Measurements from ENCODE around the gene STEAP4. TPM values are rescaled to one million over a fixed set of nuclear protein-coding genes. Genes with fewer than 3 reads are reported as not detected.

The STEAP4 gene
- total and polyA plus RNA-seq, 9 of the 15 experiments (the other 6 are each of a cell fraction or from before 2014, with no cell fraction given) = 0.07 TPM; not detected in 8

GRCh38 chr7:88226201-88226600 lies 80.5 kb downstream of the STEAP4 start (continued):
- TF ChIP-seq NR4A1 (CRISPR knock-in tag; IDR thresholded peaks at IDR 0.05) (no peak), NR4A1 (tag; IDR thresholded peaks at IDR 0.05) (no peak), KLF16 (IDR thresholded peaks at IDR 0.05) (no peak)

GRCh38 chr7:88224601-88225275 lies 82.0 kb downstream of the STEAP4 start:
- H3K9me3 ChIP-seq (replicated peaks; ENCODE audit: control insufficient read depth, insufficient read depth, low read depth, low read length) = no peaks in the 10 kb centered on the region
- FAIRE-seq (no peak), ATAC-seq (no peak), DNase-seq (ENCODE audit: extremely low read depth in 1 of 4, low spot score in 3 of 4) (no peak)
- in situ Hi-C loops (cut with MboI) (loop anchor here (25.0 kb wide), 1 partner anchor 1913 kb away; no protein-coding TSS in a partner anchor), intact Hi-C loops (cut with micrococcal nuclease) (no loop called here)
- ChIA-PET POLR2A (interaction anchor here (0.5 to 1.6 kb wide), 2 partner anchors 11 to 16 kb away, joined by 3 read pairs; no protein-coding TSS in a partner anchor), CTCF (ENCODE audit: low intra/inter-chr PET ratio) (no interaction called here)
- no peak overlapping the region for H3K4me3 ChIP-seq
- no TSS peak for BruUV-seq (replicated peaks)
- H3K27me3 ChIP-seq (ENCODE audit: control insufficient read depth in 2 of 2, insufficient read depth in 2 of 2, low read length in 2 of 2) = no peaks in the 10 kb centered on the region
- peaks cover under 1% of the 10 kb centered on the region for H3K79me2 ChIP-seq (ENCODE audit: control insufficient read depth, insufficient read depth, low read length)
- H3K27ac ChIP-seq (ENCODE audit: extremely low read depth, low read depth, low read length) = no peak overlapping the region
- H3K36me3 ChIP-seq (ENCODE audit: control insufficient read depth, insufficient read depth, low read length) = no peaks in the 10 kb centered on the region
- no peak overlapping the region for H3K9ac ChIP-seq (ENCODE audit: insufficient read depth in 1 of 2, low read depth in 2 of 2, low read length in 2 of 2)
- H2AFZ ChIP-seq (ENCODE audit: low read depth, low read length) = no peak overlapping the region
- 0% methylated on average over 2 of the region's 2 CpGs for WGBS (ENCODE audit: insufficient coverage, low coverage, missing lambda C conversion rate)
- no peaks in the 10 kb centered on the region for H4K20me1 ChIP-seq (replicated peaks; ENCODE audit: control insufficient read depth, insufficient read depth, low read length)
- no peaks in the 10 kb centered on the region for H3K9me1 ChIP-seq (ENCODE audit: control insufficient read depth, insufficient read depth, low read length)
- H3K4me2 ChIP-seq (ENCODE audit: insufficient read depth, low read length) = no peak overlapping the region
- peaks cover 0 to 9% of the 10 kb centered on the region in 2 experiments; a peak in 2 of 5 replicates for H3K4me1 ChIP-seq (replicated peaks in 1 of 2; ENCODE audit: control insufficient read depth in 2 of 2, insufficient read depth in 2 of 2, low read length in 2 of 2)
- TF ChIP-seq CHD7 (IDR thresholded peaks at IDR 0.05; ENCODE audit: low read depth, low read length) (no peak), CBX3 (IDR thresholded peaks at IDR 0.05; ENCODE audit: borderline replicate concordance in 1 of 2, low read length in 2 of 2) (no peak), FOXA3 (CRISPR knock-in tag; conservative IDR thresholded peaks at IDR 0.05 in 1 of 2, IDR thresholded peaks at IDR 0.05 in 1 of 2) (0 out of 4 replicates have a peak, but pooled peaks of 1 of the 2 experiments have one; percentile 21), BRCA1 (IDR thresholded peaks at IDR 0.05) (no peak), BRCA1 (CRISPR knock-in tag; IDR thresholded peaks at IDR 0.05) (no peak), MTA1 (IDR thresholded peaks at IDR 0.05; ENCODE audit: borderline replicate concordance) (no peak)
